GM21528 (cell line): Measurements from ENCODE around the gene PPIP5K2.
"Not testable (repeated sequence)": the region's sequence is repeated elsewhere in the genome, so short reads cannot be mapped to it uniquely, and the experiment has no call there.

Experiments used
- ATAC-seq: cut with Tn5 transposase; IDR thresholded peaks from one replicate; pipeline ENCODE4 v1.9.1; 2021; ENCODE audit warnings: mild to moderate bottlenecking, moderate library complexity; ENCODE audit not compliant: unreplicated experiment, low FRiP score

Gene PPIP5K2

DNA sequence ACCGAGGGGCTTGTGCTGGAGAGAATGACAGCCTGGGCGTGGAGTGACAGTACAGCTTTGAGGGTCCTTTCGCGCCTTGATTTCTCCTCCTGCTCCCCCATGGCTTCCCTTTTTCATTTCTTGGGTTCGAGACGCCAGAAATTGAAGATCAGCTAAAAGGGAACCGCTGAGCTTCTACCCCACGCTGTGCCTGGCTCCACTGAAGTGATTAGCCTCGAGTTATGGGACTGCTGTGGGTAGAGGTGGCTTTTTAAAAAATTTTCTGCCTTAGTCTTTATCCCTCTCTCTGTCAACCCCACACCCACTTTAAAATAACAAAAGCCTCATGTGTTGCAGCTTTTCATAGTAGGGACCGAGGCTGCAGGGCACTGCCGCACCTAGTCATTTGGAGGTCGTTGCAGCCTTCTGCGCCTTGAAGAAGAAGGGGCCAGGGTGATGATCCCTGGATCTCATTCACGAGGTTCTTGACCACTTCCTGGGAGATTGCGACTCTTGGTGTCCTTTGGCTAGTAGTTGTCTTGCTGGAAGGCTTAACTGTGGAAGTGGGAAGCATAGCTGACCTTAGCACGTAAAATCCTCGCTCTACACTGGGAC is 603 bp downstream of the PPIP5K2 start:
- peak; percentile 0 for ATAC-seq

- no peak for ATAC-seq
Measured at GRCh38 chr5:103122242-103122641, 2.1 kb downstream of the PPIP5K2 start.

DNA sequence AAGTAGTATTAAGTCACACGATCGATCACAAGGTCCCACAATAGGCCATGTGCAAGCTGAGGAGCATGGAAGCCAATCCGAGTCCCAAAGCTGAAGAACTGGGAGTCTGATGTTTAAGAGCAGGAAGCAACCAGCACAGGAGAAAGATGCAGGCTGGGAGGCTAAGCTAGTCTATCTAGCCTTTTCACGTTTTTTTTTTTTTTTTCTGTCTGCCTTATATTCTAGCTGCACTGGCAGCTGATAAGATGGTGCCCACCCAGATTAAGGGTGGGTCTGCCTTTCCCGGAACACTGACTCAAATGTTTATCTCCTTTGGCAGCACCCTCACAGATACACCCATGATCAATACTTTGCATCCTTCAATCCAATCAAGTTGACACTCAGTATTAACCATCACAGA is 6.5 kb downstream of the PPIP5K2 start:
- ATAC-seq: no peak

GRCh38 chr5:103127292-103127817 is 7.3 kb downstream of the PPIP5K2 start:
- ATAC-seq: no peak

- no peak for ATAC-seq
Measured at GRCh38 chr5:103128202-103128601, 8.1 kb downstream of the PPIP5K2 start.

DNA sequence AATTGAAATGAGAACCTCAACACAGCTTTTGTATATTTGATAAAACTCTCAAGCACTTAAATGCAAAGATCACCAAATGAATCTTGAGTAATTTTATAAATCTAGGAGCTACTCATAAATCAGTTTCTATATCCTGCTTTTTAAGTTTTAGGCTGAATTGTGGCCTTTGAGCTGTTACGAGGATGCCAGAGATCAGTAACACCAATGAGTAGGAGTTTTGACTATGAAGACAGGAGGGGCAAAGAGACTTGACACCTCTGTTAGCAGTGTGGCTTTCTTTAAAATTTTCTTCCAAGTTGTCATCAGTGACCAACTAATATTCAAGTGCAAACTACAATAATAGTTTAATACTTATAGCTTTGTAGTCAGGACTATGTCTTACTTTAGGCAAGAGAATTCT is 12.6 kb downstream of the PPIP5K2 start:
- ATAC-seq: no peak

GRCh38 chr5:103133231-103133630 is 13.1 kb downstream of the PPIP5K2 start:
- ATAC-seq: no peak

GRCh38 chr5:103135461-103135860 is 15.4 kb downstream of the PPIP5K2 start:
- no peak for ATAC-seq

DNA sequence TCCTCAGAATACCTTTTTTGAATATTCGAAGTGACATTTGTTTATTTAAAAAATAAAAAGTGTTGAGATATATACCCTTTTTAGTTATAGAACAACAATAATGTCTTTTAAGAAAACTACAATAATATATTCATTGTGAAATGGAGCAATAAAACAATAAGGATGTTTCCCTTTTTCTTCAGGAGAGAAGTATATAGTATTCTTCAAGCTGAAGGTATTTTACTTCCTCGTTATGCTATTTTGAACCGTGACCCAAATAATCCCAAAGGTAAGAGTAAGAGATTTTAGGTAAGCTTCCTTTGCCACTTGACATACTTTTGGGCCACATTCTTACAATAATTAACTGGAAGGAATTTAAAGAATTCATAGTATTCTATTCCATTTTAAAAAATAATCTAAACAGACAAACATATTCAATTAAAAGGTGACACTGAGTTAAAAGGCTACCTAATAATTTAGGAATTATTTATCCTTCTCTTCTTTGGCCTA is 18.1 kb downstream of the PPIP5K2 start:
- ATAC-seq: no peak

- peak; percentile 98 for ATAC-seq
Measured at GRCh38 chr5:103139264-103139865, 19.3 kb downstream of the PPIP5K2 start.

GRCh38 chr5:103142132-103142531 is 22.0 kb downstream of the PPIP5K2 start:
- ATAC-seq: not testable (repeated sequence)

- no peak for ATAC-seq
Measured at GRCh38 chr5:103145196-103145595, 25.1 kb downstream of the PPIP5K2 start.

GRCh38 chr5:103148213-103148612 is 28.1 kb downstream of the PPIP5K2 start:
- ATAC-seq: no peak

DNA sequence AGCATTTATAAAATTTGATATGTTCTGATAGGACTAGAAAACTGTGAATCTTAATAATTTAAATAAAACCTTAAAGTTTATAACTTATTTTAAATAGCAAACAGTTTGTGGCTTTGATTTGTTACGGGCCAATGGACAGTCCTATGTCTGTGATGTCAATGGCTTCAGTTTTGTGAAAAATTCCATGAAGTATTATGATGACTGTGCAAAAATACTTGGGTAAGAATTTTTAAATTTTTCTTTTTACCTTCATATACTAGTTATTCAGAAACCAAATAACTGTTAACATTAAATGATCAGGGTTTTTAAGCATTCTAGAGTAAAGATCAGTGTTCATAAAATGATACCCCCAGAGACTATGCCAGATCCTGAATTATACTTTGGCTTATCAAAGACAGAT is 31.1 kb downstream of the PPIP5K2 start:
- ATAC-seq: no peak

DNA sequence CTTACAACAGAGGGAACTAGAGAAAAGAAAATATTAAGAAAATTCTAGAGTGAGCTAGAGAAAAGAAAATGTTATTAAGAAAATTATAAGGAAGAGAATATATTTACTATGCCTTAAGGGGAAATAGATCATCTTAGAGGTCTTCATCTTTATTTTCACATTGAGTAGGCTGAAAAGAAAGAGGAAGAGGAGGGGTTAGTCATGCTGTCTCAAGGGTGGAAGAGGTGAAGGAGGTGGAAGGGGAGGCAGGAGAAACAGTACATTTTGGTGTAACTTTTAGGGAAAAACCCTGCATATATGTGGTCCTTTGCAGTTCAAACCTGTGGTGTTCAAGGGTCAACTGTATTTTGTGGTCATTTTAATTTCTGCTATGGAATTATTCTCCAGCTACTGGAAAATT is 46.6 kb downstream of the PPIP5K2 start:
- no peak for ATAC-seq

DNA sequence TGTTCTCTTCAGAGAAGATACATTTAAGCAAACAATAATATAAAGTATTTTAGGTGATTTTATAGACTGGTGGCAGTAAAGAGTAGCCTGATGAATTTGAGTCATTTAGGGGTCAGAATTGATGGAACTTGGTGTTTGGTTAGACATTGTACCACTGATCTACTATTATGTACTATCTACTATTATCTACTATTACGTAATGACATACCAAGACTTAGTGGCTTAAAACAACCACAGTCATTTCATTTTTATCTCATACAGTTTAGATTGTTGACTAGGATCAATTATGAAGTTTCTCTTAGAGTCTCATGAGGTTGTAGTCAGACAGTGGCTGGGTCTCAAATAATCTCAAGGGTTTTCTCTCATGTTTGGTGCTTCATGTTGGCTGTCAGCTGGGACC is 54.0 kb downstream of the PPIP5K2 start:
- ATAC-seq: no peak

GRCh38 chr5:103177543-103177942 is 57.4 kb downstream of the PPIP5K2 start:
- no peak for ATAC-seq

DNA sequence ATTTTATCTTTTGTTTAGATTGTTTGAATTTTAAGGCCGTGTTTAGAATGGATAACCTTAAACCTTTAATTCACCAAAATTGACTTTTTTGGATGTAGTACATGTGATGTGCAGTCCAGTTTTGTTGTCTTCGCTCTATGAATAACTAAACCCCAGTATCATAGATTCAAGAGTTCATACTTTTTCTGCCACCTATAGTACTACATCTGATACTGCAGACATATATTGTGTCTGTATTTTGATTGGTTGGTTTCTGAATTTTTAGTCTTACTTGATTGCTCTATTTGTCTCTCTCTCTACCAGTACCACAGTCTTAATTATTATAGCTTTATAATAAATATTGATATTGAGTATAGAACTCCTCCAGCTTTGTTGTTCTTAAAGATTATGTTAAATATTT is 58.1 kb downstream of the PPIP5K2 start:
- no peak for ATAC-seq

DNA sequence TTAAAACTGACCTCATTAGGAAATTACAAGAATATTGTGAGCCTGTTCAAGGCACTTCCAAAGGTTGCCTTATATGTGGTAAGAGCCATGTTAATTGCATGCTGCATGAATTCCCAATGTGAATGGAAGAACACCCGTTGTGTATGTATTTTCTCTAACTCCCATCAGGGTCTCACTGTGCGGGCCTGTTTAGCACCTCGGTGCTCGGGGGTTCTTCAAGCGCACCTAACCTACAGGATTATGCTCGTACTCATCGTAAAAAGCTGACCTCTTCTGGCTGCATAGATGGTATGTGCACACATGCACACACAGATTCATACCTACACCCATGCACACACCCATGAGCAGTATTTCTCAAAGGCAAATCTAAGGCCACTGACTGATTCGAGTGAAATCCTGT is 66.1 kb downstream of the PPIP5K2 start:
- ATAC-seq: no peak

GRCh38 chr5:103188436-103188835 is 68.3 kb downstream of the PPIP5K2 start:
- no peak for ATAC-seq

DNA sequence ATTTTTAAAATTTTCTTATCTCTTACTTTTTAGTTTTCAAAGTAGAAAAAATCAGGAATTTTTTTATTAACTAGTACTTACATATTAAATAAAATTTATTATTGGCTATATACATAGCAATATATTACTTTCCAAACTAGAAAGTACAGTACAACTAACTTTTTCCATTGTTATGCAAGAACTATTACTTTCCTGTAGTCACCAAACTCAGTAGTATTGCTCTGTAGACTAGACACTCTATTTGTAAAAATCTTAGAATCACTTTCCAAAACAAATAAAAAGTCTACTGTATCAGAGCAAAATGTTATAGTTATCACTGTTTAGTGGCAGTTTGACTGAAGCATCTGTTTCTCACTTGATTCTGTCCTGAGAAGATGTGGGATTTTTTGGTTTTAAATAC is 83.1 kb downstream of the PPIP5K2 start:
- ATAC-seq: no peak

DNA sequence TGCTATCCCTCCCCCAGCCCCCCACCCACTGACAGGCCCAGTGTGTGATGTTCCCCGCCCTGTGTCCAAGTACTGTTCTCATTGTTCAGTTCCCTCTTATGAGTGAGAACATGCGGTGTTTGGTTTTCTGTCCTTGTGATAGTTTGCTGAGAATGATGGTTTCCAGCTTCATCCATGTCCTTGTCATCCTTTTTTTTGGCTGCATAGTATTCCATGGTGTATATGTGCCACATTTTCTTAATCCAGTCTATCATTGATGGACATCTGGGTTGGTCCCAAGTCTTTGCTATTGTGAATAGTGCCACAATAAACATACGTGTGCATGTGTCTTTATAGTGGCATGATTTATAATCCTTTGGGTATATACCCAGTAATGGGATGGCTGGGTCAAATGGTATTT is 84.9 kb downstream of the PPIP5K2 start:
- ATAC-seq: not testable (repeated sequence)
